GM18502 (cell line): ENCODE data around the gene SLC25A47.
A peak's percentile ranks its signal among the peaks of the same experiment; 100 is the strongest.

Experiments used
- ATAC-seq: cut with Tn5 transposase; IDR thresholded peaks from one replicate; pipeline ENCODE4 v1.9.1; 2021; ENCODE audit warnings: mild to moderate bottlenecking; ENCODE audit not compliant: unreplicated experiment, poor library complexity

SLC25A47 gene

DNA sequence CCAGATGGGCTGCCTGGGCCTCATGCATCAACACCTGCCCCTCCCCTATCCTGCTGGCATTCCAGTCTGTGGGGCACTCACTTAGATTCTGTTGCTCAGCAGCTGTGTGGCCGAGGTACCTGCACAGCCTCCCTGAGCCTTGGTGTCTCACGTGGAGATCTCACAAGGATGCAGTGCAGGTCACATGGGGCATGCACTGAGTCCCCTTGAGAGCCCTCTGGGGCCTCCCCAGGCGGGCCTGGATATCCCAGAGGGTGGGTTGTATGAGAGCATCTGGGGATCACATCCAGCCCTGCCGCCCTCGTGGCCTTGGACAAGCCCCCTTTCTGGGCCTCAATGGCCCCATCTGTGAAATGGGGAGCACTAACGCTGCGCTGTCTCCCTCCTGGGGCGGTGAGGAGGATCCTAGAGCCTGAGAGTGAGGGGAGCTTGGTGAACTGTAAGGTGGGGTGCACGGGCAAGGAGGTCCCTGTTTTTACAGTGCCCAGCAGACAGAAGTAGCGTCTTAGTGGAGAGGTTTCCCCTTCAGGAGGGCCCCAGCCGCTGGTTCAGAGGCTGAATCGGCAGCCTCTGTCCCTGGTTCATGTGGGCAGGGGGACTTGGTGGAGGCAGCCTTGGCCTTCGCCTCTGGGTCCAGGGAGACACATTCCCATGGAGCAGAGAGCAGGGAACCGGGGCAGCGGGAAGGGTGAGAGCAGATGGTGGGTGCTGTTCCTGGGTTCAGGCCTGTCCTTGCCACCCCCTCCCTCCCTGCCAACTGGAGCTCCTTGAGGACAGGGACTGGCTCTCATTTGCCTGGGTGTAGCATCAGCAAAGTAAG, 791 bp upstream of the SLC25A47 start:
- no peak for ATAC-seq

DNA sequence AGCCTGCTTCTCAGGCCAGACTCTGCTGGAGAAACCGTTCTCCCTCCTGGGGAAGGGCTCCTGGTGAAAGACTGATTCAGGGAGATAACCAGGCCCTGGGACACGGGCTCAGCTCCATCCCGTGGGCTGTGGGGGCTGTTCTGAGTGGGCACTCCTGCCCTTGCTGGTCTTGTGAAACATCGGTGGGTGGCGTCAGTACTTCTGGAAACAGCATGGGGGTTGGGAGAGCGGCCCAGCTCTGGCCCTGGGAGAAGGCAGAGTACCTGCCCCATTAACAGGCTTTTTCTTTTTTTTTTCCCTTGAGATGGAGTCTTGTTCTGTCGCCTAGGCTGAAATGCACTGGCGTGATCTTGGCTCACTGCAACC, 786 bp downstream of the SLC25A47 start:
- no peak for ATAC-seq

DNA sequence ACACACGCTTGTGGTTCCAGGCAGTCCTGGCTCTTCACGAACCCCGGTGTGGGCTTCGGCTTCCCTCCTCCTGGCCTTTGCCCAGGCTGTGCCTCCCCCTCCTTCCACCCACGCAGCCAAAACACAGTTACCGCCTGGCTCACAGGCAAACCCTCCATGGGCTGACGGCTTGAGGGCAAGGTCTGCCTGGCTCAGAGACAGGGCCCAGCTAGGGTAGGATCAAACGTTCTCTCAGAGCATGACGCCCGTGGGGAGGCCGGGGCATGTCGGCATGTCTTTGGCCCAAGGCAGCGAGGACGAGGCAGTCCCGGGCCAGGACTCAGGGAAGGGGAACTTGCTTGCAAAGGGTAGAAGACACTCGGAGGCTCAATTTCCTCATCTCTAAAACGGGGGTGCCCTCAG, 2.1 kb downstream of the SLC25A47 start:
- no peak for ATAC-seq

DNA sequence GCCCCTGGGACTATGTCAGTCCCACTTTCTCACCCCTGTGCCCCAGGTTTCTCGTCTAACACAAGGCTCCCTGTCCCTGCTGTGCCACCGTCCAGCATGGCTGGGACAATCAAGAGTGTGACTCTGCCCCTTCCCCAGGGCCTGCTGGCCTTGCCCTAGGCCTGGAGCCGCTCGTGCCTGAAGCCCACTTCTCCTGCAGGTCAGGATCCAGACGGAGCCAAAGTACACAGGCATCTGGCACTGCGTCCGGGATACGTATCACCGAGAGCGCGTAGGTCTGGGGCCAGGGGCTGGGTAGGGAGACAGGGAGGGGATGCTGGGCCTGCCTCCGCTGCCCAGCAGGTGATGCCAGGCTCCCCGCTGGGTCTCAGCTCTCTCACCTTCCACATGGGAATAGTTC, 2.8 kb downstream of the SLC25A47 start:
- no peak for ATAC-seq

DNA sequence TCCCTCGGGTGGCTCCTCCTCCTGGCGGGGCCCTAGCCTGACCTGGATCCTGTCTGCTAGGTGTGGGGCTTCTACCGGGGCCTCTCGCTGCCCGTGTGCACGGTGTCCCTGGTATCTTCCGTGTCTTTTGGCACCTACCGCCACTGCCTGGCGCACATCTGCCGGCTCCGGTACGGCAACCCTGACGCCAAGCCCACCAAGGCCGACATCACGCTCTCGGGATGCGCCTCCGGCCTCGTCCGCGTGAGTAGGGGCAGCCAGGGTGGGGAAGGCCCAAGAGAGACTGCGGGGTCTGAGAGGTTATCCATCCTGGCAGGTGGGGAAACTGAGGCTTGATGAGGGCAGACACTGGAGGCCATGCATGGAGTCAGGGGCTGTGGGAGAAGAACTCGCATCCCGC, 4.0 kb downstream of the SLC25A47 start:
- ATAC-seq, result no peak

DNA sequence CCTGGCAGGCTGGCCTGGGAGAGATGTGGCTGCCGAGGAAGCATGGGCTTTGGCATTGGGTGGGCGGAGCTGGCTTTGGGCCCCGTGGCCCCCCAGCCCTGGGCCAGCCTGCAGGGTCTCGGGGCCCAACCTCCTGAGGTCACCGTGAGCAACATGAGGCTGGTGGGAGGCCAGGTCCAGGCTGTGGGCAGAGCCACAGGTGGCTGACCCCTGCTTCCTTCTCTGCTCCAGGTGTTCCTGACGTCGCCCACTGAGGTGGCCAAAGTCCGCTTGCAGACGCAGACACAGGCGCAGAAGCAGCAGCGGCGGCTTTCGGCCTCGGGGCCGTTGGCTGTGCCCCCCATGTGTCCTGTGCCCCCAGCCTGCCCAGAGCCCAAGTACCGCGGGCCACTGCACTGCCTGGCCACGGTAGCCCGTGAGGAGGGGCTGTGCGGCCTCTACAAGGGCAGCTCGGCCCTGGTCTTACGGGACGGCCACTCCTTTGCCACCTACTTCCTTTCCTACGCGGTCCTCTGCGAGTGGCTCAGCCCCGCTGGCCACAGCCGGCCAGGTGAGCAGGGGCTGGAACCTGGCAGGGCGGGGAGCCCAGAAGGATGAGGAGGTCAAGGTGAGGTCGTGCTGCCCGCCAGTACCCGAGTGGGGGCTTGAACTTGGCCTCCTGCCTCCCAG, 5.5 kb downstream of the SLC25A47 start:
- ATAC-seq, result no peak

DNA sequence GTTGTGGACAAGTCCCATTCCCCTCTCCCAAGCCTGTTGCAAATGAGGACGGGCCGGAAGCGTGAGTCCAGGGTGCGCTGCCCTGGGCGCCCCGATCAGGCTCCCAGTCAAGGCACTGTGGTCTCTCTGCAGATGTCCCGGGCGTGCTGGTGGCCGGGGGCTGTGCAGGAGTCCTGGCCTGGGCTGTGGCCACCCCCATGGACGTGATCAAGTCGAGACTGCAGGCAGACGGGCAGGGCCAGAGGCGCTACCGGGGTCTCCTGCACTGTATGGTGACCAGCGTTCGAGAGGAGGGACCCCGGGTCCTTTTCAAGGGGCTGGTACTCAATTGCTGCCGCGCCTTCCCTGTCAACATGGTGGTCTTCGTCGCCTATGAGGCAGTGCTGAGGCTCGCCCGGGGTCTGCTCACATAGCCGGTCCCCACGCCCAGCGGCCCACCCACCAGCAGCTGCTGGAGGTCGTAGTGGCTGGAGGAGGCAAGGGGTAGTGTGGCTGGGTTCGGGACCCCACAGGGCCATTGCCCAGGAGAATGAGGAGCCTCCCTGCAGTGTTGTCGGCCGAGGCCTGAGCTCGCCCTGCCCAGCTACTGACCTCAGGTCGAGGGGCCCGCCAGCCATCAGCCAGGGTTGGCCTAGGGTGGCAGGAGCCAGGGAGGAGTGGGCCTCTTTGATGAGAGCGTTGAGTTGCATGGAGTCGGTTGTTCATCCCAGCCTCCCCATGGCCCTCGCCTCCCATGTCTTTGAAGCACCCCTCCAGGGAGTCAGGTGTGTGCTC, 6.3 kb downstream of the SLC25A47 start:
- ATAC-seq, result no peak

DNA sequence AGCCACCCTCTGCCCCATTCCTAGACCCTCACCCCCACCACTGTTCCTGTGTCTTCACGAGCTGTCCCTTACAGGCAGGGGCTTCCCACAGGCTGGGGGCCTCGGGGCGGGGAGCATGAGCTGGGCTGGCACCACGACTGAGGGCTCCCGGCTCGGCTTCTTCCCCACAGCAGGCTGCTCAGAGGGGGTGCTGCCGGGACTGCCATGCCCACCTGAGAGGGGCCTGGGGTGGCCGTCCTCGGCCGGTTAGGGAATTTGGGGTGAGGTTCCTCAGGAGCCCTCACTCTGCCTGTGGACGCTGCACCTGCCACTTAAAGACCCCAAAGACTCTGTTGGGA, 6.8 kb downstream of the SLC25A47 start:
- ATAC-seq, result no peak

DNA sequence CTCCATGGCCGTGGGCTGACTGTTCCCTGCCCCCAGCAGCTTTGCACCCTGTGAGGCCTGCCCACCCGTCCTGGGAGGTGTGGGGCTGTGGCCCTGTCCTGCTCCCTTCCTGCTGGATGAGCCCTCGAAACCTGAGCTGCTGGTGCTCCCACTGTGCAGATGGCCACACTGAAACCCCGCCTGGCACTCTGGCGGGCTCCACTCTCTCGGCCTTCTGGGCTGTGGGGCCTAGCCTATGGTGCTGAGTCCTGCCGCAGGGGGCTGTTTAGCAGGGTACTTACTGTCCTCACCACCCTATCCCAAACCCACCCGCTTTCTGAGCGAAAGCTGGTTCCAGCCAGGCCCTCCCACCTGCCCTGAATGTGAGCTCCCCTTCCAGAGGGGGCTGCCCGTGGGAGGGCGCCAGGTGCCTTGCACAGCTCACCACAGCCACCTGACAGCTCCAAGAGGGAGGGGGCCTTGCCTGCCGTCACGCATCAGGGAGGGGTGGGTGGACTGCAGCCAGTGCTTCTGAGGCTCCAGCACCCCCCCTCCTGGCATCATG, 7.3 kb downstream of the SLC25A47 start:
- ATAC-seq, result no peak

DNA sequence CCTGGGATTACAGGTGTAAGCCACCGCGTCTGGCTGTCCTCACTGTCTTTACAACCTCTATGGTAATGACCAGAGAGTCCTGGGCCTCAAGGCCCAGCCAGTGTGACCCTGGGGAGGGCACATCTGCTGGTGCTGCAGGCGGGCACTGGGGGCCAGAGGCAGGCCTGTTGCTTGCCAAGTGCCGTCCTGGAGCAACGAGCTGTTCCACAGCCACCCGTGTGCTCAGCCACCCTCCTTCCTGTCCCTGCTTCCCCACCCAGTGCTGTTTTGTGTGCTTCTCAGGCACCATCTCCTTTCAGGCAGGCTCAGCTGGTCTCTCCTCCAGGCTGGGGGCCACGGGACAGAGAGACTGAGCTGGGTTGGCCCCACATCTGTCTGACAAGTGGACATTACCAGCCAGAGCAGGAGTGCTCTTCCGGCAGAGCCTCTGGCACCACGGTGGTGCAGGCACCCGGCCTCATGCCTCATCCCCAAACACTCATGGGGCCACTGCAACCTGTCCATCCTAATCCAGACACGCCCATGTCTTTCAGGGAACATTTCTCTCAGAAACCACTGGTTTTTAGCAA, 9.0 kb downstream of the SLC25A47 start:
- no peak for ATAC-seq

DNA sequence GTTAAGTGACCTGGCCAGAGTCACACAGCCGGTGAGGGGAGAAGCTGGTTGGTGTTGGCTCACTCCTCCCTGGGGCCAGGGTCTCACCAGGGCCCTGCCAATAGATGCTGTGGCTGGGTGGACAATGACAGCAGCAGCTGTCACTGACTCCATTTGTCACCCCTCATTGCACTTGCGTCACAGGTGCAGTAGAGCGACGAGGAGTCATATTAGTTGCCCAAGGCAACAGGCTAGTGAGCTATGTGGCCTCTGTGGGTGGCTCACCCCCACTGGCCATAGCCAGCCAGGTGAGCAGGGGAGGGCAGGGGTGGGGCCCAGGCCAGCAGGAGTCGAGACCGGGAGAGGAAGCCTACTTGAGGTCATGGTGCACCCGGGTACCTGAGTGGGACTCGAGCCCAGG, 9.7 kb downstream of the SLC25A47 start:
- ATAC-seq, result peak; percentile 58

DNA sequence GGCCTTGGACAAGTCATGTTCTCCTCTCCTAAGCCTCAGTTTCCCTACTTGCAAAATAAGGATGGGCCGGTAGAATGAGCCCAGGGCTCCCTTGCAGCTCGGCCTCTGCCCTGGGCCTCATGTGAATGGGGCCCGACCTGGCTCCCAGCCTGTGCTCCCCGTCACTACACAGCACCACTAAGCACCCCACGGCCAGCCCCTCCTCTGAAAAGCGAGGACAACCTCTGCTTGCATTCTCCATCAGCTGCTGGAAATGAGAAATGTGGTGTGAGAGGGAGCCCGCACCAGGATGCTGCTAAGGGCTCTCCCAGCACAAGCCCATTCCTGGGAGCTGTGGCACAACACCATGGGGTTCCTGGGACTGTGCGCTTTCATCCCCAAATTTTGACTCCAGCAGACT, 10.2 kb downstream of the SLC25A47 start:
- ATAC-seq, result no peak

DNA sequence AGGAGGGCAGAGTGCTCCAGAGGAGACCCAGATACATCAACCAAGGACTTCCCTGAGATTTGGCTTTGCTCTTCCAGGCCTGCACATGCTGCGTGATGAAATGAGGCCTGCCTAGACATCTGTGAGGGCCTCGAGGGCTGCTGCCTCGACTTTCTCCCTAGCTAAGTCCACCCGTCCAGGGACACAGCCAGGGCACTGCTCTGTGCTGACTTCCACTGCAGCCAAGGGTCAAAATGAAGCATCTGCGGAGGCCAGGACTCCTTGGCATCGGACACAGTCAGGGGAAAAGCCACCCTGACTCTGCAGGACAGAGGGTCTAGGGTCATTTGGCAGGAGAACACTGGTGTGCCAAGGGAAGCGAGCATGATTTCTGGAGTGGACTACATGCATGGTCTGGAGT, 10.7 kb downstream of the SLC25A47 start:
- ATAC-seq, result no peak

DNA sequence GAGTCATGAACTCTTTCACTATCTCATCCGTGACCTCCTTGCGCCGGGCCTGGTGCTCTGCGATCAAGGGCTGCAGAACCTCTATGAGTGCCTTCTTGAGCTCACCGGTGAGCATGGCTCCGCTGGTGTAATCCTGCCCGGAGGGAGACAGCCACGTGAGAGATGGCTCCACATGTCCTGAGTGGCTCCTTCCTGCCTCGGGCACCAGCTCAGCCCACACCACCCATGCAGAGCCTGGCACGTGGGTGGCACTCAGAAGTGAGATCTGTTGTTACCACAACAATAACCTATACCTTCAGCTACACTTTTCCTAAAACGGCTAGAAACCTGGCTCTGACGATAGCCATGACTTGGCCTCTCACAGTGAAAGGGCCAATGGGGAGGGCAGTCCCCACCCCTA, 11.8 kb downstream of the SLC25A47 start:
- ATAC-seq, result no peak

DNA sequence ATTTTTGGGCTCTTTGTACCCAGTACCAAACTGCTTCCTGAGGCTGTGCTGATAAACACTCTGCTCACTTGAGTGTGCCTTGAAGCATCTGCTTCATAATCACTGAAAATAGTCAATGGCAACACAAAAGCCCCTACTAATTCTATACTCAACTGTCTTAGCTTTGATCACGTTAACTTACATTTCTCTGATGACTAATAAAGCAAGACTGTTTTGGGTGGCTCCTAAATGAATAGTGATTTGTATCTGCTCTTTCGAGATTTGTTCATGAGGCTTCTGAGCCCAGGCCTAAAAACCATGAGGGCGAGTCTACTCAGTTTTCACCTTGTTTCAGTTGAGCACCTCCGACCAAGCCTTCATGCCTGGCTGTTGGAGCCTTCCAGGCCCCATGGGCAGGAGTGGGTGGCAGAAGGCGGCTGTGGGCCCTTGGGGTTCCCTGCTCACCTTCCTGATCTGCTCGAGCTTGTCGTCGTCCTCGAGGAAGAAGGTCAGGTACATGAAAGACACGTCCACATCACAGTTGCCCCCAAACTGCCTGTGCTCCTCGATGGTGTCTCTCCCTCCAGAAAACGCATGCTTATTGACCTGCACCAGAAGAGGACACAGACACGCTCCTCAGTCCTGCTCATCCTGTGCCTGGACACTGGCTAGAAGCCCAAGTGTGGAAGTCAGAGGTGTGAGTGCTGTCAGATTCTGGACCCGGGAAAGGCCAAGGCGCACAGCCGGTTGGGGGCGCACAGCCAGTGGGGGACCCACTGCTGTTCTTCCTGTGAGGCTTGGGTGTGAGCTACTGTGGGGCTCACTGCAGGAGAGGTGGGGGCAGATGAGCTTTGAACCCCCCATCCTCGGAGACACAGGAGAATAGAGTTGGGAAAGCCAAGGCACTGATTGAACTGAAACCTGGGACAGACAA, 13.7 kb downstream of the SLC25A47 start:
- no peak for ATAC-seq

DNA sequence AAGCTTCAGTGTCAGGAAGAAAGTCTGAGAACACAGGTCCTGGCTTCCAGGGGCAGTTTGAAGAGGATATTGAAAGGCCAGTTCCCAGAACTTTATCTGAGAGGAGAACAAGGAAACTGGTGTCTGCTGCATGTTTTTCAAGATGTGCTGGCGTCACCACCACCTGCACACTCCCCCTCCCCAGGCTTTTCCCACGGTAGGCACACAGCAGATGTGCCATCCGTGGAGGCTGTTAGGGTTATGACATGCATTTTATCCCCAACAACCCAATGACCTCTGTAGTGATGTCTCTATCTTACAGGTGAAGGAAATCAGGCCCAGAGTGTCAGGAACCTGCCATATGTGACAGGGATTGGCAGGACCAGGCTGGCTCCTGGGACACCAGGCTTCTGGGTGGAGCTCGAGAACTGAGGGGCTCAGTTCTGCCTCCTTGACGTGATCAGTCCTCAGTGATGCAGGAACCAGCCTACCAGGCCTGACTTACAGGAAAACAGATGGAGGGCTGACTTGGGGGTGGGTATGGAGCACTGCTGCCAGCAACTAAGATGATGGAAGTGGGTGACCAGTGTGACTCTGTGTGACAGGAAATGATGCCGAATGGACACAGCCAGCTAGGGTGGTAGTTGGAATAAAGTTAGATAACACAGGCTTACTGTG, 16.8 kb downstream of the SLC25A47 start:
- ATAC-seq, result no peak

DNA sequence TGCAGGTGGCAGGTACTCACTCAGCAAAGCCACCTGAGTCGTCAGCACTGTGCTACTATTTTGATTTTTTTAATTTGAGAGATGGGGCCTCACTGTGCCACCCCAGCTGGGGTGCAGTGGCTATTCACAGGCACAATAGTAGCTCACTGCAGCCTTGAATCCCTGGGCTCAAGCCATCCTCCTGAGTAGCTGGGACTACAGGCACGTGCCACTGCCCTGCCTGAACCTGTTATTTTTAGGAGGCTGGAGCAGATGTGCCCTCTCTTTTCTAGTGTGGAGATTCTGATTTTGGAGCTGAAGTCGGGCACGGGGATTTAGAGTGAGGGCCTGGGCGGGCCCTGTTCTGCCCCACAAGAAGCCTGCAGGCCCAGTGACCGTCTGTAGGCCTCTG, 17.3 kb downstream of the SLC25A47 start:
- no peak for ATAC-seq

DNA sequence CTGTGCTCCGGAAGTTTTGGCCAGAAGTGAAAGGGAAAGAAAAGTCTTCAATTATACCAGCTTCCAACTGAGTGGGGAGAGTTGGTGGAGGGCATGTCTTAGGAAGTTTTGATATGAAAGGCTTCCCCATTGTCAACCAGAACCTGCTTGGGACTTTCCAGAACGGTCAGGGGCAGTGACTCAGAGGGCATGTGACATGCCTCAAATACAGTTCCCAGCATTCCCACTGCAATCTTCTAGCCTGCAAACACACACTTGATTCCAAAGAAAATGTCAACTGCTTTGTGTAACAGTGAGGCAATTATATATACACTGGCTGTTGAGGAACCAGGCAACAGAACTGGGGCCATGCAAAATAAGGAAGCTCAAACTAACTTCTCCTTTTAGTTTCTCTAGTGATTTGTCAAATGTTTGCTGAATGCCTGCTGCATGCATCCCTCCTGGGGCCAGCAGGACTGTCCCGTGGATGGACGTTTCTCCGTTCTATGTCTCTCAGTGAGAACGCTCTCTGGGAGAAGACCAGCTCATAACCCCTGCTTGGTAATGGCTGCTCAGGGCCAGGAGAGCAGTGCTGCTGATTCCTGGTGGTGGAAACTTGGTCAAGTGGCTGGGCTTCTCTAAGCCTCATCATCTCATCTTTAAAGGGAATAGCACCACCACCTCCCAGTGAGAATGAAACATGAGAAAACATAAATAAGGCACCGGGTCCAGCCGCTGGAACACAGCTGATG, 18.3 kb downstream of the SLC25A47 start:
- peak; percentile 59 for ATAC-seq

DNA sequence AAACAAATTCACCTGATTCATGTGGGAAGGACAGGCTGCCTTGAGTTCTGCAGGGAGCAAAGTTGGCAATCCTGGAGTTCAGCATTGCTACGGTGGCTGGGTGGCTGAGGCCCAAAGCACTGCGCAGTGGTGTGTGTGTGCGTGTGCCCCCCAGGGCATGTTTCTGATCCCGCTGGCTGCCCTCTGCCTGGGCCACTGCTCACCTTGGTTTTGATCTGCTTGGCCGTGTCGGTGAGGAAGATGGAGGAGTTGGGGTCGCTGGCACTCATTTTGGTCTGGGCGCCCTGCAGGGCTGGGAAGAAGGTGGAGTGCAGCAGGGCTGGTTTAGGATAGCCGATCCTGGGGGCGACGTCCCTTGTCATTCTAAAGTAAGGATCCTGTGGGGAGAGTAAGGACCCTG, 19.1 kb downstream of the SLC25A47 start:
- ATAC-seq, result no peak
